IMR-90 (cell line): ENCODE data around the gene LY86. TPM values are rescaled to one million over a fixed set of nuclear protein-coding genes. Genes with fewer than 3 reads are reported as not detected.

Source experiments
- ATAC-seq: fragments of 200-7000 bp; cut with Tn5 transposase; 2 replicates; pipeline ENCODE4 v1.9.1; 2020; ENCODE audit warnings: low read depth, mild to moderate bottlenecking, moderate library complexity
- BruUV-seq: library from RNA; stranded (reverse); fragments of 400-500 nt; replicated peaks from 2 replicates; lab custom pipeline; 2021; lab: Mats Ljungman, UMichigan
- CTCF ChIA-PET: fragments of 300-600 bp; formaldehyde crosslinking; extraction: SDS; loops from one replicate; lab custom pipeline; 2021; ENCODE audit warnings: antibody characterized with exemption; lab: Yijun Ruan, JAX
- POLR2A ChIA-PET: fragments of 300-600 bp; sonication (Branson Sonifier 250); formaldehyde crosslinking; loops from one replicate; lab custom pipeline; 2022; ENCODE audit warnings: antibody characterized with exemption; ENCODE audit not compliant: unreplicated experiment; lab: Charles Lee
- DNase-seq: peaks from one replicate; pipeline ENCODE4 v3.0.0; 2013
- H2AFZ ChIP-seq: replicated peaks from 2 replicates; pipeline ENCODE3; 2013; ENCODE audit warnings: low read length, mild to moderate bottlenecking; ENCODE audit not compliant: poor library complexity
- H2AK5ac ChIP-seq: 2 replicates; pipeline ENCODE4 v1.6.1; 2013; ENCODE audit warnings: low read depth, low read length, inconsistent platforms
- H2AK9ac ChIP-seq: replicated peaks from 2 replicates; pipeline ENCODE3; 2013; ENCODE audit warnings: mild to moderate bottlenecking, low read depth, low read length, moderate library complexity; ENCODE audit not compliant: poor library complexity
- H2BK120ac ChIP-seq: 2 replicates; pipeline ENCODE4 v1.6.1; 2013; ENCODE audit warnings: low read depth, low read length, inconsistent platforms
- H2BK15ac ChIP-seq: 3 replicates; pipeline ENCODE4 v1.6.1; 2013; ENCODE audit warnings: low read depth, low read length, inconsistent platforms
- H2BK20ac ChIP-seq: 2 replicates; pipeline ENCODE4 v1.6.1; 2013; ENCODE audit warnings: low read depth, mild to moderate bottlenecking, inconsistent platforms, low read length, moderate library complexity
- H2BK5ac ChIP-seq: 2 replicates; pipeline ENCODE4 v1.6.1; 2013; ENCODE audit warnings: mild to moderate bottlenecking, low read depth, low read length, inconsistent platforms; ENCODE audit not compliant: poor library complexity, severe bottlenecking
- H3K14ac ChIP-seq: replicated peaks from 2 replicates; pipeline ENCODE4 v1.6.1; 2013; ENCODE audit warnings: low read depth, low read length, inconsistent platforms
- H3K18ac ChIP-seq: 2 replicates; pipeline ENCODE4 v1.6.1; 2013; ENCODE audit warnings: low read depth, low read length, control low read depth
- H3K23ac ChIP-seq: 2 replicates; pipeline ENCODE4 v1.6.1; 2013; ENCODE audit warnings: low read depth, low read length, inconsistent platforms
- H3K27ac ChIP-seq: 2 replicates; pipeline ENCODE4 v1.5.1; 2013; ENCODE audit warnings: mild to moderate bottlenecking, control low read depth, low read length; ENCODE audit not compliant: insufficient read depth
- H3K27me3 ChIP-seq: 2 replicates; pipeline ENCODE4 v1.6.1; 2013; ENCODE audit warnings: low read length; ENCODE audit not compliant: control insufficient read depth, insufficient read depth
- H3K36me3 ChIP-seq: 2 replicates; pipeline ENCODE4 v1.6.1; 2013; ENCODE audit warnings: low read length, mixed read lengths; ENCODE audit not compliant: control insufficient read depth, insufficient read depth
- H3K4ac ChIP-seq: 2 replicates; pipeline ENCODE4 v1.6.1; 2013; ENCODE audit warnings: low read depth, low read length, inconsistent platforms
- H3K4me1 ChIP-seq: 2 replicates; pipeline ENCODE4 v1.6.1; 2013; ENCODE audit warnings: low read length, mixed read lengths; ENCODE audit not compliant: control insufficient read depth, insufficient read depth
- H3K4me2 ChIP-seq: 2 replicates; pipeline ENCODE4 v1.6.1; 2013; ENCODE audit warnings: low read depth, mild to moderate bottlenecking, control low read depth, low read length, moderate library complexity
- H3K4me3 ChIP-seq: 2 replicates; pipeline ENCODE4 v1.5.1; 2013; ENCODE audit warnings: low read depth, mild to moderate bottlenecking, control low read depth, low read length, moderate library complexity; ENCODE audit not compliant: insufficient read depth
- H3K56ac ChIP-seq: 2 replicates; pipeline ENCODE4 v1.6.1; 2013; ENCODE audit warnings: low read length, inconsistent platforms; ENCODE audit not compliant: insufficient read depth; ENCODE audit errors: extremely low read depth
- H3K79me1 ChIP-seq, 2 experiments: 2 replicates each; pipeline ENCODE4 v1.6.1; 2013; ENCODE audit warnings: low read length in 2 of 2, inconsistent platforms in 1 of 2, low read depth in 1 of 2
- H3K9ac ChIP-seq: 2 replicates; pipeline ENCODE4 v1.6.1; 2013; ENCODE audit warnings: low read depth, low read length, control low read depth
- H3K9me1 ChIP-seq: 2 replicates; pipeline ENCODE4 v1.6.1; 2013; ENCODE audit warnings: low read length, inconsistent platforms; ENCODE audit not compliant: insufficient read depth
- H3K9me3 ChIP-seq: 2 replicates; pipeline ENCODE4 v1.6.1; 2013; ENCODE audit warnings: low read length; ENCODE audit not compliant: control insufficient read depth, insufficient read depth
- H4K20me1 ChIP-seq: 2 replicates; pipeline ENCODE4 v1.6.1; 2013; ENCODE audit warnings: low read length, inconsistent platforms; ENCODE audit not compliant: insufficient read depth
- H4K5ac ChIP-seq: 2 replicates; pipeline ENCODE4 v1.6.1; 2013; ENCODE audit warnings: mild to moderate bottlenecking, low read depth, low read length, control low read depth
- H4K8ac ChIP-seq, 2 experiments: 2 replicates each; pipeline ENCODE4 v1.6.1; 2013; ENCODE audit warnings: low read depth in 2 of 2, low read length in 2 of 2, control low read depth in 1 of 2, inconsistent platforms in 1 of 2
- H4K91ac ChIP-seq: 2 replicates; pipeline ENCODE4 v1.6.1; 2013; ENCODE audit warnings: low read depth, low read length, inconsistent platforms; ENCODE audit not compliant: insufficient read depth
- BHLHE40 ChIP-seq: fragments of 150-350 bp; IDR thresholded peaks from 2 replicates; pipeline ENCODE4 v1.6.1; 2016; ENCODE audit warnings: mild to moderate bottlenecking, low read depth, low read length
- CEBPB ChIP-seq: IDR thresholded peaks from 2 replicates; pipeline ENCODE4 v1.6.1; 2012; ENCODE audit warnings: low read depth, low read length, improper control_type of control experiment
- CHD1 ChIP-seq: IDR thresholded peaks from 2 replicates; pipeline ENCODE4 v1.6.1; 2012; ENCODE audit warnings: low read depth, low read length, improper control_type of control experiment
- CTCF ChIP-seq: conservative IDR thresholded peaks from 2 replicates; pipeline ENCODE4 v1.5.1; 2012; ENCODE audit warnings: mild to moderate bottlenecking, low read depth, low read length, improper control_type of control experiment
- ELK1 ChIP-seq: fragments of 150-350 bp; IDR thresholded peaks from 2 replicates; pipeline ENCODE4 v1.6.1; 2016; ENCODE audit warnings: low read depth, mild to moderate bottlenecking, low read length, moderate library complexity, borderline replicate concordance
- FOS ChIP-seq: fragments of 150-350 bp; IDR thresholded peaks from 2 replicates; pipeline ENCODE4 v1.6.1; 2016; ENCODE audit warnings: low read depth, low read length
- MAFK ChIP-seq: IDR thresholded peaks from 2 replicates; pipeline ENCODE4 v1.6.1; 2012; ENCODE audit warnings: low read depth, low read length, improper control_type of control experiment
- MAZ ChIP-seq: IDR thresholded peaks from 2 replicates; pipeline ENCODE4 v1.6.1; 2012; ENCODE audit warnings: low read depth, mild to moderate bottlenecking, low read length, improper control_type of control experiment, moderate library complexity, borderline replicate concordance
- MXI1 ChIP-seq: IDR thresholded peaks from 2 replicates; pipeline ENCODE4 v1.6.1; 2012; ENCODE audit warnings: low read depth, mild to moderate bottlenecking, low read length, moderate library complexity, borderline replicate concordance
- NFE2L2 ChIP-seq: fragments of 150-350 bp; IDR thresholded peaks from 2 replicates; pipeline ENCODE4 v1.6.1; 2016; ENCODE audit warnings: low read depth, mild to moderate bottlenecking, low read length
- POLR2A ChIP-seq: IDR thresholded peaks from 2 replicates; pipeline ENCODE4 v1.6.1; 2012; ENCODE audit warnings: mild to moderate bottlenecking, low read depth, low read length
- RAD21 ChIP-seq: IDR thresholded peaks from 2 replicates; pipeline ENCODE4 v1.6.1; 2012; ENCODE audit warnings: low read length, improper control_type of control experiment
- RCOR1 ChIP-seq: IDR thresholded peaks from 2 replicates; pipeline ENCODE4 v1.6.1; 2012; ENCODE audit warnings: mild to moderate bottlenecking, low read length, improper control_type of control experiment; ENCODE audit not compliant: insufficient replicate concordance
- RFX5 ChIP-seq: IDR thresholded peaks from 2 replicates; pipeline ENCODE4 v1.8.0; 2012; ENCODE audit warnings: low read depth, mild to moderate bottlenecking, low read length, moderate library complexity
- SMC3 ChIP-seq: fragments of 150-350 bp; IDR thresholded peaks from 2 replicates; pipeline ENCODE4 v1.6.1; 2016; ENCODE audit warnings: low read depth, mild to moderate bottlenecking, antibody characterized with exemption, low read length, moderate library complexity
- USF2 ChIP-seq: fragments of 150-350 bp; IDR thresholded peaks from 2 replicates; pipeline ENCODE4 v1.6.1; 2017; ENCODE audit warnings: mild to moderate bottlenecking, antibody characterized with exemption, low read length, low read depth
- WGBS, 2 experiments: methylation state at CpG; one replicate each; pipeline versions ENCODE4 v1.1.5 to v1.1.7; 2013; ENCODE audit warnings: missing lambda C conversion rate in 2 of 2; ENCODE audit not compliant: insufficient read length in 1 of 2; ENCODE audit errors: extremely low coverage in 2 of 2; 5-methylcytosine and 5-hydroxymethylcytosine counted together
- dilution Hi-C: fragments of 300-500 bp; cut with HindIII; formaldehyde crosslinking; loops from one replicate; pipeline ENCODE4 v1.14.3; 2018; ENCODE audit warnings: low sequenced_read_pairs; ENCODE audit not compliant: unreplicated experiment
- in situ Hi-C: fragments of 300-500 bp; cut with MboI; formaldehyde crosslinking; loops from 3 replicates; pipeline ENCODE4 v1.14.3; 2019; ENCODE audit warnings: low sequenced_read_pairs, inconsistent platforms, mixed read lengths
- intact Hi-C: fragments of 100-400 bp; cut with micrococcal nuclease; formaldehyde crosslinking; loops from 2 replicates; pipeline ENCODE4 v1.10.0; 2022
- polyA plus RNA-seq, 3 experiments: library from polyadenylated mRNA; depleted of rRNA; stranded (reverse); fragments of >200 nt; gene quantifications; 2 replicates each; pipeline ENCODE4 v1.2.3, GENCODE V29; 2012; ENCODE audit warnings: low replicate concordance in 1 of 3
- total RNA-seq: library from RNA; depleted of rRNA; stranded (reverse); fragments of >200 nt; gene quantifications from 2 replicates; pipeline ENCODE4 v1.2.3, GENCODE V29; 2012

The LY86 gene
- total and polyA plus RNA-seq, 2 of the 4 experiments (the other 2 are of a cell fraction): not detected

GRCh38 chr6:6699741-6700367, 111.3 kb downstream of the LY86 start:
- H4K20me1 ChIP-seq: no peaks in the 10 kb centered on the region
- H3K14ac ChIP-seq: no peak overlapping the region; the same call in 1 of the 2 replicates
- no peak overlapping the region for H3K27ac ChIP-seq
- H3K27me3 ChIP-seq: no peaks in the 10 kb centered on the region
- H4K8ac ChIP-seq: no peak overlapping the region
- no peak overlapping the region for H3K4ac ChIP-seq
- H3K18ac ChIP-seq: no peak overlapping the region
- H3K9me1 ChIP-seq: peaks cover 6% of the 10 kb centered on the region
- H3K56ac ChIP-seq: no peak overlapping the region
- peak overlapping the region; percentile 71 for H2AK9ac ChIP-seq
- no peaks in the 10 kb centered on the region for H3K9me3 ChIP-seq
- DNase-seq: peak; percentile 91
- H2BK120ac ChIP-seq: no peak overlapping the region
- H3K9ac ChIP-seq: no peak overlapping the region
- ChIA-PET CTCF (no interaction called here), POLR2A (interaction anchor here (0.6 kb wide), 1 partner anchor 555 kb away, joined by 3 read pairs; no protein-coding TSS in a partner anchor)
- H4K5ac ChIP-seq: no peak overlapping the region
- WGBS, 2 experiments: 17% methylated on average over 5 of the region's 11 CpGs; no CpG with 5 or more reads in 1 of the 2 experiments
- in situ Hi-C loops: loop anchor here (25.0 kb wide), 1 partner anchor 912 kb away; no protein-coding TSS in a partner anchor
- no peak for TF ChIP-seq RCOR1
- TF ChIP-seq RAD21: no peak
- TF ChIP-seq RFX5: no peak
- no peak for TF ChIP-seq POLR2A
- no peak for TF ChIP-seq FOS
- no peak for TF ChIP-seq SMC3
- TF ChIP-seq MAFK: no peak
- no peak for TF ChIP-seq MXI1
- TF ChIP-seq BHLHE40: no peak
- TF ChIP-seq CHD1: no peak
- no peak for TF ChIP-seq CTCF
- no peak for TF ChIP-seq MAZ
- no peak for TF ChIP-seq CEBPB
- no peak for TF ChIP-seq ELK1
- no peak for TF ChIP-seq USF2
- TF ChIP-seq NFE2L2: no peak
- H2BK20ac ChIP-seq: no peak overlapping the region
- no peak overlapping the region for H2BK15ac ChIP-seq
- no peak overlapping the region; the same call in 1 of the 2 replicates for H2AK5ac ChIP-seq
- dilution Hi-C loops: no loop called here
- H3K4me1 ChIP-seq: peaks cover 5% of the 10 kb centered on the region; the same call in 1 of the 2 replicates
- no peak overlapping the region for H3K23ac ChIP-seq
- no peaks in the 10 kb centered on the region for H3K36me3 ChIP-seq
- H3K4me2 ChIP-seq: peak overlapping the region; percentile 34
- H2BK5ac ChIP-seq: no peak overlapping the region
- ATAC-seq: peak; percentile 89
- no peak overlapping the region for H4K91ac ChIP-seq
- intact Hi-C loops: no loop called here
- peak overlapping the region; percentile 76 for H2AFZ ChIP-seq
- no peaks in the 10 kb centered on the region for H3K79me1 ChIP-seq
- no peak overlapping the region for H3K4me3 ChIP-seq
- BruUV-seq: no TSS peak
